Chondrocyte (in vitro differentiated cells): Measurements from ENCODE around the gene GRIK3. TPM values are rescaled to one million over a fixed set of nuclear protein-coding genes. Genes with fewer than 3 reads are reported as not detected.

ENCODE experiments used
- DNase-seq: peaks from one replicate; pipeline ENCODE4 v3.0.0; 2021; ENCODE audit warnings: mixed read lengths, low spot score
- H3K27ac Mint-ChIP-seq: one replicate; pipeline ENCODE4 v1.8.0; 2021; ENCODE audit warnings: mild to moderate bottlenecking, moderate library complexity, mixed read lengths; ENCODE audit not compliant: unreplicated experiment
- H3K27me3 Mint-ChIP-seq: 2 replicates; pipeline ENCODE4 v1.8.0; 2021; ENCODE audit warnings: low read depth, mixed read lengths
- H3K36me3 Mint-ChIP-seq: 2 replicates; pipeline ENCODE4 v1.8.0; 2021; ENCODE audit warnings: low read depth, mixed read lengths
- H3K4me1 Mint-ChIP-seq: 2 replicates; pipeline ENCODE4 v1.8.0; 2021; ENCODE audit warnings: low read depth, mild to moderate bottlenecking, mixed read lengths
- H3K4me3 Mint-ChIP-seq: one replicate; pipeline ENCODE4 v1.8.0; 2021; ENCODE audit warnings: mild to moderate bottlenecking, moderate library complexity, mixed read lengths; ENCODE audit not compliant: unreplicated experiment
- H3K9me3 Mint-ChIP-seq: 2 replicates; pipeline ENCODE4 v1.8.0; 2021; ENCODE audit warnings: low read depth, mixed read lengths
- total RNA-seq: library from RNA; stranded (reverse); gene quantifications from 3 replicates; pipeline ENCODE4 v1.2.1, GENCODE V29; 2021
- TF ChIP-seq, protein P1 (sequence below): fragments of 200-600 bp; sonication (generic); IDR thresholded peaks from 2 replicates; pipeline ENCODE4 v1.5.0; 2021; ENCODE audit warnings: antibody characterized with exemption, mild to moderate bottlenecking, moderate library complexity

Gene GRIK3
- total RNA-seq, 1 donor from 2014 or later, result not detected

DNA sequence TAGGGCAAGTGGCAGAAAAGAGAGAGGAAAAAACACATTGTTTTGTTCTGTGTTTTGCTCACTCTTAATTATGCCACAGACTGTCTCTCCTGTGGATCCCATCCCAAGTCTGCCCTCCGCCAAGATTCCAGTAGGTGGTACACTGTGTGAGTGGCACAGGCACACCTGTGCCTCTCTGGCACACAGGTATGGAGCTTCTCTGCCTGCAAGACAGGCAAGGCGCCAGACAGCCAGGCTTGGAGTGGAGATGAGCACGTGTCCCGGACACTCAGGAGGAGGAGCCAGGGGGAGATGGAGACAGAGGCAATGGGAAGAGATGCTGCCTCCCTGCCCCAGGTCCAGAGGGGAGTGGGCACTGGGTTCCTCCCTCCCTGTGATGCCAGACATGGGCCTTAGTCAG lies 6.5 kb upstream of the GRIK3 start:
- Mint-ChIP-seq H3K4me1 (no peaks in the 10 kb centered on the region), H3K27ac (no peak overlapping the region), H3K9me3 (no peaks in the 10 kb centered on the region), H3K36me3 (no peaks in the 10 kb centered on the region), H3K27me3 (peaks cover 69% of the 10 kb centered on the region), H3K4me3 (no peak overlapping the region)
- TF ChIP-seq, protein P1, sequence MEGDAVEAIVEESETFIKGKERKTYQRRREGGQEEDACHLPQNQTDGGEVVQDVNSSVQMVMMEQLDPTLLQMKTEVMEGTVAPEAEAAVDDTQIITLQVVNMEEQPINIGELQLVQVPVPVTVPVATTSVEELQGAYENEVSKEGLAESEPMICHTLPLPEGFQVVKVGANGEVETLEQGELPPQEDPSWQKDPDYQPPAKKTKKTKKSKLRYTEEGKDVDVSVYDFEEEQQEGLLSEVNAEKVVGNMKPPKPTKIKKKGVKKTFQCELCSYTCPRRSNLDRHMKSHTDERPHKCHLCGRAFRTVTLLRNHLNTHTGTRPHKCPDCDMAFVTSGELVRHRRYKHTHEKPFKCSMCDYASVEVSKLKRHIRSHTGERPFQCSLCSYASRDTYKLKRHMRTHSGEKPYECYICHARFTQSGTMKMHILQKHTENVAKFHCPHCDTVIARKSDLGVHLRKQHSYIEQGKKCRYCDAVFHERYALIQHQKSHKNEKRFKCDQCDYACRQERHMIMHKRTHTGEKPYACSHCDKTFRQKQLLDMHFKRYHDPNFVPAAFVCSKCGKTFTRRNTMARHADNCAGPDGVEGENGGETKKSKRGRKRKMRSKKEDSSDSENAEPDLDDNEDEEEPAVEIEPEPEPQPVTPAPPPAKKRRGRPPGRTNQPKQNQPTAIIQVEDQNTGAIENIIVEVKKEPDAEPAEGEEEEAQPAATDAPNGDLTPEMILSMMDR, result no peak
- no peak for DNase-seq

GRCh38 chr1:37040261-37040660 lies 5.9 kb upstream of the GRIK3 start:
- no peak overlapping the region for H3K4me3 Mint-ChIP-seq
- no peaks in the 10 kb centered on the region for H3K9me3 Mint-ChIP-seq
- peaks cover 1% of the 10 kb centered on the region for H3K36me3 Mint-ChIP-seq
- TF ChIP-seq, protein P1, result no peak
- H3K27ac Mint-ChIP-seq, result no peak overlapping the region
- DNase-seq, result no peak
- peaks cover 73% of the 10 kb centered on the region for H3K27me3 Mint-ChIP-seq
- H3K4me1 Mint-ChIP-seq, result no peaks in the 10 kb centered on the region

GRCh38 chr1:37038227-37039093 lies 4.1 kb upstream of the GRIK3 start:
- H3K27me3 Mint-ChIP-seq, result peaks cover 77% of the 10 kb centered on the region
- no peak for DNase-seq
- no peaks in the 10 kb centered on the region for H3K4me1 Mint-ChIP-seq
- peaks cover 1% of the 10 kb centered on the region for H3K36me3 Mint-ChIP-seq
- TF ChIP-seq, protein P1, result peak; percentile 22
- no peak overlapping the region for H3K27ac Mint-ChIP-seq
- no peaks in the 10 kb centered on the region for H3K9me3 Mint-ChIP-seq
- H3K4me3 Mint-ChIP-seq, result no peak overlapping the region

DNA sequence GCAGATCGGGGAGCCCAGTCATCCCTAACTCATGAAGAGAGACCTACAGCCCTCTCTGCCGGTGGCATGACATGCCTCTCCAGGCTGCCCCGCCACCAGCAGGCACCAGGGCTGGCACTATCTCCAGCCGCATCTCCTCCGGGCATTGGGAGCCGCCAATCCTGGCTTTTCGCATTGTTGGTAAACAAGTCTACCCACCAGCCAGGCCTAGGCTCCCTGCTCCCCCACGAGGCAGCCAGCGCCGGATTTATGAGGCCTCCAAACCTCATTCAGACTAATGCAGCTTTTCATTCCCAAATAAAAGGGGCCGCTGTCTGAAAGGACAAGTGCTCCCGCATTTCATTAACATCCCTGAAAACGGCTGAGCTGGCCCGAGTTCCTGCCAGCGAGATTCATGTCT lies 3.4 kb upstream of the GRIK3 start:
- no peaks in the 10 kb centered on the region for H3K4me1 Mint-ChIP-seq
- no peaks in the 10 kb centered on the region for H3K9me3 Mint-ChIP-seq
- H3K27ac Mint-ChIP-seq, result no peak overlapping the region
- H3K36me3 Mint-ChIP-seq, result peaks cover 1% of the 10 kb centered on the region
- DNase-seq, result no peak
- H3K27me3 Mint-ChIP-seq, result peaks cover 73% of the 10 kb centered on the region
- TF ChIP-seq, protein P1, result no peak
- no peak overlapping the region for H3K4me3 Mint-ChIP-seq

GRCh38 chr1:37036667-37037053 lies 2.3 kb upstream of the GRIK3 start:
- Mint-ChIP-seq H3K36me3 (peaks cover 1% of the 10 kb centered on the region), H3K4me1 (no peaks in the 10 kb centered on the region), H3K27ac (no peak overlapping the region), H3K27me3 (peaks cover 75% of the 10 kb centered on the region), H3K4me3 (no peak overlapping the region), H3K9me3 (no peaks in the 10 kb centered on the region)
- TF ChIP-seq, protein P1, result no peak
- no peak for DNase-seq
